Colonic mucosa (tissue), 4 donors: ENCODE data around the gene CALB2. TPM values are rescaled to one million over a fixed set of nuclear protein-coding genes. Genes with fewer than 3 reads are reported as not detected.

Experiments used
- DNase-seq: peaks from one replicate; pipeline ENCODE4 v3.0.0-alpha.2; 2020
- H3K27ac ChIP-seq: fragments of 200-600 bp; one replicate; pipeline ENCODE4 v1.8.0; 2021
- H3K27me3 ChIP-seq: fragments of 200-600 bp; one replicate; pipeline ENCODE4 v1.8.0; 2021
- H3K36me3 ChIP-seq: fragments of 200-600 bp; one replicate; pipeline ENCODE4 v1.8.0; 2021
- H3K4me1 ChIP-seq: fragments of 200-600 bp; one replicate; pipeline ENCODE4 v1.8.0; 2021; ENCODE audit warnings: mild to moderate bottlenecking
- H3K4me3 ChIP-seq: fragments of 200-600 bp; one replicate; pipeline ENCODE4 v1.8.0; 2021
- H3K9ac ChIP-seq, 2 donors: one replicate each; pipeline ENCODE4 v1.7.0; 2013; ENCODE audit warnings: control low read depth in 2 of 2, low read depth in 2 of 2, low read length in 2 of 2
- H3K9me3 ChIP-seq: fragments of 200-600 bp; one replicate; pipeline ENCODE4 v1.8.0; 2021
- CTCF ChIP-seq: fragments of 200-600 bp; IDR thresholded peaks from one replicate; pipeline ENCODE4 v1.8.0; 2022; ENCODE audit warnings: antibody characterized with exemption, mild to moderate bottlenecking
- intact Hi-C: fragments of 100-400 bp; cut with DNase I; formaldehyde crosslinking; loops from one replicate; pipeline ENCODE4 v1.14.1; 2022
- total RNA-seq, 2 donors: library from RNA; stranded (reverse); fragmentation: NEBNext Ultra II Directional in 1 of 2; extraction: Animal tissue kit (Norgen Biotek cat#: 25700) in 1 of 2; gene quantifications; one replicate each; pipeline ENCODE4 v1.2.1, GENCODE V29; 2021
- donor health status: healthy.
- donor health status: DM: no; HTN: no; CAD: no.
- donor health status: DM: no; HTN: no; CAD: no.

CALB2 gene
- total RNA-seq, 2 donors from 2014 or later = 0.74 to 2.8 TPM

- no peaks in the 10 kb centered on the region for H3K4me1 ChIP-seq
- TF ChIP-seq CTCF = no peak
- H3K4me3 ChIP-seq = no peak overlapping the region
- H3K27ac ChIP-seq = no peak overlapping the region
- no peaks in the 10 kb centered on the region for H3K27me3 ChIP-seq
- DNase-seq = no peak
- no peak overlapping the region for H3K9ac ChIP-seq
- intact Hi-C loops = no loop called here
- H3K9me3 ChIP-seq = no peaks in the 10 kb centered on the region
- no peaks in the 10 kb centered on the region for H3K36me3 ChIP-seq
Observed at GRCh38 chr16:71402674-71403073, 44.2 kb downstream of the CALB2 start.

- no peak for TF ChIP-seq CTCF
- intact Hi-C loops = no loop called here
- Histone ChIP-seq H3K36me3 (no peaks in the 10 kb centered on the region), H3K9ac (no peak overlapping the region), H3K27me3 (no peaks in the 10 kb centered on the region), H3K4me1 (no peaks in the 10 kb centered on the region), H3K4me3 (no peak overlapping the region), H3K9me3 (no peaks in the 10 kb centered on the region), H3K27ac (no peak overlapping the region)
- DNase-seq = no peak
Observed at GRCh38 chr16:71404364-71404763, 45.8 kb downstream of the CALB2 start.

- H3K4me3 ChIP-seq = no peak overlapping the region
- no peak for DNase-seq
- H3K4me1 ChIP-seq = no peaks in the 10 kb centered on the region
- H3K27ac ChIP-seq = no peak overlapping the region
- intact Hi-C loops = no loop called here
- H3K27me3 ChIP-seq = no peaks in the 10 kb centered on the region
- no peak overlapping the region for H3K9ac ChIP-seq
- H3K9me3 ChIP-seq = no peaks in the 10 kb centered on the region
- no peak for TF ChIP-seq CTCF
- H3K36me3 ChIP-seq = no peaks in the 10 kb centered on the region
Observed at GRCh38 chr16:71406316-71406715, 47.8 kb downstream of the CALB2 start.

- no peak for DNase-seq
- H3K9me3 ChIP-seq = no peaks in the 10 kb centered on the region
- H3K36me3 ChIP-seq = no peaks in the 10 kb centered on the region
- no peaks in the 10 kb centered on the region for H3K27me3 ChIP-seq
- H3K4me1 ChIP-seq = no peaks in the 10 kb centered on the region
- no peak overlapping the region for H3K9ac ChIP-seq
- intact Hi-C loops = no loop called here
- TF ChIP-seq CTCF = no peak
- H3K27ac ChIP-seq = no peak overlapping the region
- H3K4me3 ChIP-seq = no peak overlapping the region
Observed at GRCh38 chr16:71406724-71407123, 48.2 kb downstream of the CALB2 start.

- Histone ChIP-seq H3K9ac (no peak overlapping the region), H3K27ac (no peak overlapping the region), H3K4me1 (no peaks in the 10 kb centered on the region), H3K36me3 (no peaks in the 10 kb centered on the region), H3K4me3 (no peak overlapping the region), H3K27me3 (no peaks in the 10 kb centered on the region), H3K9me3 (no peaks in the 10 kb centered on the region)
- TF ChIP-seq CTCF = no peak
- intact Hi-C loops = no loop called here
- no peak for DNase-seq
Observed at GRCh38 chr16:71407731-71408130, 49.2 kb downstream of the CALB2 start.

GRCh38 chr16:71408536-71408935, 50.0 kb downstream of the CALB2 start:
- TF ChIP-seq CTCF = no peak
- H3K27ac ChIP-seq = no peak overlapping the region
- no peak for DNase-seq
- no peaks in the 10 kb centered on the region for H3K36me3 ChIP-seq
- intact Hi-C loops = no loop called here
- H3K27me3 ChIP-seq = no peaks in the 10 kb centered on the region
- no peak overlapping the region for H3K4me3 ChIP-seq
- no peaks in the 10 kb centered on the region for H3K9me3 ChIP-seq
- H3K4me1 ChIP-seq = no peaks in the 10 kb centered on the region
- no peak overlapping the region for H3K9ac ChIP-seq
